Activated T-helper 2 cell treated with anti-CD3 and anti-CD28 coated beads, Interferon-gamma antibody, Interleukin-2, Interleukin-4, amounts not matched to agents 10 μg/mL and 5 μg/mL and 100 μg/mL, durations not matched to agents 14 hours and 24 hours and 36 hours (primary cell): ENCODE data around the gene GRIN2C. TPM values are rescaled to one million over a fixed set of nuclear protein-coding genes. Genes with fewer than 3 reads are reported as not detected.
A peak's percentile ranks its signal among the peaks of the same experiment; 100 is the strongest.
"Not testable (repeated sequence)": the region's sequence is repeated elsewhere in the genome, so short reads cannot be mapped to it uniquely, and the experiment has no call there.

ENCODE experiments used
- DNase-seq: peaks from one replicate; pipeline ENCODE4 v3.0.0; 2021; ENCODE audit warnings: low spot score
- H3K27ac Mint-ChIP-seq: one replicate; pipeline ENCODE4 v1.8.0; 2021; ENCODE audit warnings: mixed read lengths
- H3K27me3 Mint-ChIP-seq: one replicate; pipeline ENCODE4 v1.8.0; 2021; ENCODE audit warnings: low read depth, mixed read lengths
- H3K36me3 Mint-ChIP-seq: one replicate; pipeline ENCODE4 v1.8.0; 2021; ENCODE audit warnings: low read depth, mixed read lengths
- H3K4me1 Mint-ChIP-seq: one replicate; pipeline ENCODE4 v1.8.0; 2021; ENCODE audit warnings: low read depth, mixed read lengths
- H3K4me3 Mint-ChIP-seq: one replicate; pipeline ENCODE4 v1.8.0; 2021; ENCODE audit warnings: low read depth, mild to moderate bottlenecking, moderate library complexity, mixed read lengths
- H3K9me3 Mint-ChIP-seq: one replicate; pipeline ENCODE4 v1.8.0; 2021; ENCODE audit warnings: mixed read lengths
- intact Hi-C: fragments of 100-400 bp; cut with micrococcal nuclease; formaldehyde crosslinking; loops from one replicate; pipeline ENCODE4 v1.15.1; 2023
- total RNA-seq: library from RNA; stranded (reverse); gene quantifications from 2 replicates; pipeline ENCODE4 v1.2.3, GENCODE V29; 2022

Gene GRIN2C
- total RNA-seq, 1 donor from 2014 or later, result 0.14 TPM

DNA sequence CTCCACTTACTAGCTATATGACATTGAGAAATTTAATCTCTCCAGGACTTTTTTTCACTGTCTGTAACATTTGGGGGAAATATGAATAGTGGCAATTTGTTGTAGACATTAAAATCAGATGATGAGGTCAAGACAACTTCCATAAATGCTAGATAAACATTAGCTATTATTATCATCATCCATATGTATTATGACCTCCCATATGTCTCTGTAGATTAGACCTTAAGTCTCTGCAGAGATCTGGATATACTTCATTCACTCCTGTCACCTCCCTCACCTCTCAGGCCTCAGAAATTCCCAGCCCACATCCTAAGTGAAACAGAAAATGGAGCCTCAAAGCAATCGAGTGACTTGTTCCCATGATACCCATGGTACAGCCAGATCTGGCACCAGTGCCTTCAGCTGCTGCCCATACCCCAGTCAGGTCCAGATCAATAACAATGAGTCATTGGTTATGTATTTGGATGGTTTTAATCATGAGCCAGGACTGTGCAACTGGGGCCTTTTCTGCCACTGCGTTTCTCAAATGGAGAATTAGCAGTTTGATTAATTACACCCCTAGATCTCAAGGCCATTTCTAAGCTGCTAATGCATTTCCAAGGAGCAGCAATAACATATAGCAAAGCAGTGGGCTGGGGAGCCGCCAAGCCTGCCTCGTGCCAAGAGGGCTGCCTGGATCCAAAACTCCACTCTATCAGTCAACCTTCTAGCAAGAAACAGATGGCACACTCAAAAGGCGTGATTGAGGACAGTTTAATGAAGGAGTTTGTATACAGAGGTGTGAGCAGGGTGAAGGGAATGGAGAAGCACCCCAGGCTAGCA is 15.7 kb upstream of the GRIN2C start:
- intact Hi-C loops, result loop anchor here (10.0 kb wide), 1 partner anchor 1641 kb away; a partner anchor contains a TSS

DNA sequence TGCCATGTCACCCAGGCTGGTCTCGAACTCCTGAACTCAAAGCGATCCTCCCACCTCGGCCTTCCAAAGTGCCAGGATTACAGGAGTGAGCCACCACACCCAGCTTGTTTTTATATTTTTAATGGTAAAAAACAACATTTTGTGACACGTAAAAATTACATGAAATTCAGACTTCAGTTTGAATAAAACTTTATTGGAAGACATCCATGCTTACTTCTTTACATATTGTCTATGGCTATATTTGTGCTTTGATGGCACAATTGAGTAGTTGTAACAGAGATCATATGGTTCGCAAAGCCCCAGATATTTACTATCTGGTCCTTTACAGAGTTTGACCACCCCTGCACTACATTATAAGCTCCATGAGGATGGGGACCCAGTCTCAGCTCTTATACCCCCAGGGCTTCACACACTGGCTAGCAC is 14.9 kb upstream of the GRIN2C start:
- intact Hi-C loops, result loop anchor here (10.0 kb wide), 1 partner anchor 1640 kb away; a partner anchor contains a TSS
- H3K27me3 Mint-ChIP-seq, result peaks cover 3% of the 10 kb centered on the region
- peaks cover 17% of the 10 kb centered on the region for H3K4me1 Mint-ChIP-seq
- H3K9me3 Mint-ChIP-seq, result no peaks in the 10 kb centered on the region
- no peak for DNase-seq
- H3K27ac Mint-ChIP-seq, result no peak overlapping the region
- H3K4me3 Mint-ChIP-seq, result no peak overlapping the region
- H3K36me3 Mint-ChIP-seq, result peaks cover 4% of the 10 kb centered on the region

More for the DNA sequence above, 15.7 kb upstream of the GRIN2C start:
- no peak for DNase-seq
- Mint-ChIP-seq H3K27me3 (peaks cover 3% of the 10 kb centered on the region), H3K36me3 (peaks cover 4% of the 10 kb centered on the region), H3K9me3 (no peaks in the 10 kb centered on the region), H3K4me1 (peaks cover 17% of the 10 kb centered on the region), H3K4me3 (no peak overlapping the region), H3K27ac (no peak overlapping the region)

DNA sequence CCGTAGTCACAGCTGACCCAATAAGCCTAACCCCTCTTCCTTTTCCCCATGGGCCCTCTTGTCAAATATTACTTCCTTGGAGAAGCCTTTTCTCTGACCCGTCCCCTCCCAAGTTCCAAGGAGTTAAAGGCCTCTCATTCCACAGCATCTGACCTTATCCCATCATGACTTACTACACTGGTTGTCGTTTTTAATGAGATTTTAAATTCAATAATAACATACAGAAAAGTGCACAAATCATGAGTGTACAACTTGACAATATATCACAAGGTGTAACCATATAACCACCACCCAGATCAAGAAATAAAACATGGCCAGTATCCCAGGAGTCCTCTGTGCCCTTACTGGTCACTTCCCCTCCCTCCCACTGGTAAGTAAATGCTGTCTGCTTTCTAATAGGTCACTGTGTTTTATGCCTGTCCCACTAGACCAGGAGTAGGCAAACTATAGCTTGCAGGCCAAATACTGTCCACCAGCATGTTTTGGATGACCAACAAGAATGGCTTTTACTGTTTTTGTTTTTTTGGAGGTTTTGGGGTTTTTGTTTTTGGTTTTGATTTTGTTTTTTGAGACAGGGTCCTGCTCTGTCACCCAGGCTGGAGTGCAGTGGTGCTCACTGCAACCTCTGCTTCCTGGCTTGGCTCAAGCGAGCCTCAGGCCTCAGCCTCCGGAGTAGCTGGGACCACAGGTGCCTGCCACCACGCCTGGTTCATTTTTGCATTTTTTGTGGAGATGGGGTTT is 14.4 kb upstream of the GRIN2C start:
- intact Hi-C loops, result loop anchor here (1.0 to 10.0 kb wide), 2 partner anchors 22 to 1639 kb away; a partner anchor contains a TSS
- Mint-ChIP-seq H3K27me3 (peaks cover 2% of the 10 kb centered on the region), H3K36me3 (peaks cover 4% of the 10 kb centered on the region), H3K9me3 (no peaks in the 10 kb centered on the region), H3K4me3 (peak overlapping the region; percentile 85), H3K27ac (peak overlapping the region; percentile 73), H3K4me1 (peaks cover 17% of the 10 kb centered on the region)
- no peak for DNase-seq

DNA sequence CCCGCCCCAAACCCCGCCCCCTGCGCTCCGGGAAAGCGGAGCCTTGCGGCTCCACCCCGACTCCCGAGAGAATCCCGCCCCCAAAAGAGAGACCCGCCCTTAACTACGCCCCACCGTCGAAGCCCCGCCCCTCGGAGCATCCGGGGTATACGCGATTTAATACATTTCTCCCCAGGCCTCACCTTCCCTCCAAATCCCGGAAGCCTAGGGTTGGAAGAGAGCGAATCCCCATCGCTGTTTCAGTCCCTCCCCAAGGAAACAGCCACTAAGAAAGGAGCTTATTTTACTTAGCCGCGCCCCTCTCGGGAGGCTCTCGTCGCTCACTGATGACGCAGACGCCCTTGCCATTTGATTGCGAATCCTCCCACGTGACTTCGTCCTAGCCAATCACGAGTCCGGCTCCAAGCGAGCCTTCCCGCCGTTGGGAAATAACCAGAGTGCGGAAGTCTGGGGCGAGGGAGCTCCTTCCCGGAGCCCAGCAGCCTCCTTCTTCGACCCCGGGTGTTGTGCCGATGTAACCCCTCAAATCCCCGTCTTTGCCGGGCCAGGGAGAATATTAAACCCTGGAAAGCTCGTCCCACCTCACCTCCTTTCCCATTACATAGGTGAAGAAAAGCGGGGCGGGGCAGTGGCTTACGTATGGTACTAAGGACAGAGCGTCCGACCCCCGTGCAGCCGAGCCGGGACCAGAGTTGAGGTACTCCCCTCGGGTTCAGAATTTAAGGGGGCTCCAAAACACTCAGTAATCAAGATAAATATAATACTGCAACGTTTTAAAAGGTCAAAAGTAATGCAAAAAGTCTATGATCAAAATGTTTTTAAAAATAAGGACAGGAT is 13.6 kb upstream of the GRIN2C start:
- intact Hi-C loops, result loop anchor here (1.0 to 10.0 kb wide), 2 partner anchors 21 to 1638 kb away; a partner anchor contains a TSS
- peak overlapping the region; percentile 85 for H3K4me3 Mint-ChIP-seq
- H3K27ac Mint-ChIP-seq, result peak overlapping the region; percentile 73
- peaks cover 17% of the 10 kb centered on the region for H3K4me1 Mint-ChIP-seq
- peak; percentile 97 for DNase-seq
- no peaks in the 10 kb centered on the region for H3K9me3 Mint-ChIP-seq
- peaks cover 2% of the 10 kb centered on the region for H3K27me3 Mint-ChIP-seq
- peaks cover 4% of the 10 kb centered on the region for H3K36me3 Mint-ChIP-seq

DNA sequence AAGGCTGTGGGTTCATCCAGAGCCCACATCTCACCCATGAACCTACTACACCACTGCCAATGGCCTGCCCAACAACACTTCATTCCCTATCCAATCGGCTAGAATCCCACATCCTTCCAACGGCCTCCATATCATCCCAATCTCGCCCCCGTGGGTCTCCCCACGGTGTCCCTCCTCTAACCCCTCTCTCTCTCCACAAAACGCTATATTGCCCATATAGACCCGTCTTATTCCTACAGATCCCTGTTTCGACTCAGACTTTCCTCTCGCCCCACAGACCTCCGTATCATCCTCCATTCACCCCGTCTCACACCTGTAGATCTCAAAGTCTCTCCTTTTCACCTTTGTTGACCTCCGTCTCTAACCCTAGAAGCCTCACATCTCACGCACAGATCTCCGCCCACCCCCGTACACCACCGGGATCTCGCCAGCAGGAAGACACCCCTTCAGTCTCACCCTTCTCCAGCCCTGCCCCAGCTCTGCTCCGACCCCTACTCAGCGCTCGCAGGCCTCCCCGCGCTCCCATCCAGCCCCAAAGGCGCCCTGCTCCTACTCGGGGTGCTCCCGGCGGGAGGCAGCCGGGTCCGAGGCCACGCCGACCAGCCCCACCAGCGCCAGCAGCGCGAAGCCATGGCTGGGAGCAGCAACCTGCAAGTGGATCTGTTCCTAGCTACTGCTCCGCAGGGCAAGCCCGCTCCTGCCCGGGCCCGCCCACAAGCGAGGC is 12.8 kb upstream of the GRIN2C start, which contains the start of gene FDXR:
Gene FDXR (minus strand): TSS at position 682 of the 724 bp plus-strand sequence. CDS start 50 bp downstream, at position 632.
- intact Hi-C loops, result loop anchor here (1.0 to 10.0 kb wide), 2 partner anchors 20 to 1638 kb away; a partner anchor contains a TSS
- Mint-ChIP-seq H3K4me3 (peak within 1 kb of the TSS; percentile 85), H3K36me3 (peaks cover 4% of the 10 kb centered on the region), H3K27me3 (peaks cover under 1% of the 10 kb centered on the region), H3K9me3 (no peaks in the 10 kb centered on the region), H3K4me1 (peaks cover 17% of the 10 kb centered on the region), H3K27ac (peak within 1 kb of the TSS; percentile 73)
- DNase-seq, result no peak

DNA sequence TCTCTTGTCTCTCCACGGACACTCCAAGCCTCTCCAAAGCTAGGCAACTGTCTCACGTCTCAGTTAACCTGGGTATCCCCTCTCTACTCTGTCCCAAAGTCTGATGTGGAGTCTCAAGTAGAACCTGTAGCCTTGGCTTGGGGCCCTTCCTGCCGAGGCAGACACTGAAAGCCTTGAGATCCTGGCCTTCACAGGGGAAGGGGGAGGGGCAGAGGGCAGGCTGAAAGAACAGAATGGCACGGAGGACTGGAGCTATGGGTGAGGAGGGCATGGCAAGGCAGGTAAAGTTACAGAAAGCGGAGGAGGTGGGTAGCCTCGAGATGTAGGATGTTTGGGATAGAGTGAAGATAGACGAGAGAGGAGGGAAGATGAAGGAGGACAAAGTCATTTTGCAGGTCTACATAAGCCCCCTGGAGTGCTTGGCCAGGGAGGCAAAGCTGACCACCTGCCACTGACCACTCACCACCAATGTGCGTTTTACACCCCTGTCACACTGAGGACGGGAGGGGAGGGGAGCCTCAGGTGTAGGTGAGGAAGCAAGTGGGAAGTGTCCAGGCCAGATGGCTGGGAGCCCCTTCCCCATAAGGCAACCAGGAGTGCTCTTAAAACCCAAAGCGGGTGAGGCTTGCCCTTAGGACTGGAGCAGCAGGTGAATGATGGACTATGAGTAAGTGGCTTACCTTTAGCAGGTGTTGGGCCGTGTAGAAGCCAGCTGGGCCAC is 11.8 kb upstream of the GRIN2C start:
- intact Hi-C loops, result loop anchor here (10.0 kb wide), 1 partner anchor 1637 kb away; a partner anchor contains a TSS

DNA sequence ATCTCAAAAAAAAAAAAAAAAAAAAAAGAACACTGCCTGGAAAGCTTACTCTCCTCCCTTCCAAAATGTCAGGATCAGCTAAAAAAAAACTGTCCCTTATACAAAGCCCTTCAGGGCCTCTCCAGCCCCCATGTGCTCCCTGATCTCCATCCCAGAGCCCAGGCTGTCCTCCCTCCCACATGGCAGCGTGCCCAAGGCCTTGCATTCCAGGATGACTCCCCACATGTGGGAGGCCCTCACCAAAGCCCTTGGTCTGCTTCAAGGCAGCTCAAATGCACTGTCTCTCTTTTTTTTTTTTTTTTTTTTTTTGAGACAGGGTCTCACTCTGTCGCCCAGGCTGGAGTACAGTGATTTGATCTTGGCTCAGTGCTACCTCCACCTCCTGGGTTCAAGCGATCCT is 10.8 kb upstream of the GRIN2C start:
- Mint-ChIP-seq H3K36me3 (peaks cover 4% of the 10 kb centered on the region), H3K4me1 (peaks cover 17% of the 10 kb centered on the region), H3K9me3 (no peaks in the 10 kb centered on the region), H3K27ac (no peak overlapping the region), H3K27me3 (no peaks in the 10 kb centered on the region), H3K4me3 (no peak overlapping the region)
- no peak for DNase-seq
- intact Hi-C loops, result loop anchor here (10.0 kb wide), 1 partner anchor 1636 kb away; a partner anchor contains a TSS

More for the DNA sequence above, 11.8 kb upstream of the GRIN2C start:
- Mint-ChIP-seq H3K36me3 (peaks cover 4% of the 10 kb centered on the region), H3K4me1 (peaks cover 17% of the 10 kb centered on the region), H3K27me3 (no peaks in the 10 kb centered on the region), H3K27ac (no peak overlapping the region), H3K4me3 (peak overlapping the region; percentile 85), H3K9me3 (no peaks in the 10 kb centered on the region)
- no peak for DNase-seq

DNA sequence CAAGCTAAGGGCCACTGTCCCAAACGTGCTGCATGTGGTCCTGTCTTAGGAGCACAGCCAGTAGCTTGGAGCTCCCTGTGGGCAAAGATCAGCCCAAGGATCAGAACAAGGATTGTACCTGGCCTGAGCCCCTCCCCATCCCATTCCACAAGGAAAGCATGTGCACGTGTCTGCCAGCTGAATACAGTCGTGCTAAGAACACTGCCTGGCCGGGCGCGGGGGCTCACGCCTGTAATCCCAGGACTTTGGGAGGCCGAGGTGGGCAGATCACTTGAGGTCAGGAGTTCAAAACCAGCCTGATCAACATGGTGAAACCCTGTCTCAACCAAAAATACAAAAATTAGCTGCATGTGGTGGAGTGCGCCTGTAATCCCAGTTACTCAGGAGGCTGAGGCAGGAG is 10.3 kb upstream of the GRIN2C start:
- DNase-seq, H3K9me3 Mint-ChIP-seq, H3K4me3 Mint-ChIP-seq, H3K36me3 Mint-ChIP-seq, H3K27me3 Mint-ChIP-seq, H3K27ac Mint-ChIP-seq: not testable (repeated sequence)
- peaks cover 17% of the 10 kb centered on the region for H3K4me1 Mint-ChIP-seq
- intact Hi-C loops, result loop anchor here (10.0 kb wide), 1 partner anchor 1635 kb away; a partner anchor contains a TSS

DNA sequence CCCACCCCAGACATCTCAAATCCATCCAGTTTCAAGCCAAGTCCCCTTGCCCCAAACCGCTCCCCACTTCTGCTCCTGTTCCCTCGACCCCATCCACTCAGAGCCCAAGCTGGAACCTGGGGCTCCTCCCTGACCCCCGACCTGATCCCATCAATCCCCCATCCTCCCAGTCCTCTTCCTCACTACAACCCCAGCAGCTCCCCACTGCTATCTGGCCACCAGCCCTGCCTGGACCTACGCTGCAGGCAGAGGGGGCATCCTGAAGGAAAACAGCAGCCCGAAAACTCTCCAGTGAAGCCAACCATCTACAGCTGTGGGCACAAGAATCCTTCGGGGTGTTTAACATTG is 9.2 kb upstream of the GRIN2C start:
- Mint-ChIP-seq H3K4me3 (no peak overlapping the region), H3K4me1 (peaks cover 14% of the 10 kb centered on the region), H3K9me3 (no peaks in the 10 kb centered on the region), H3K27ac (no peak overlapping the region), H3K27me3 (no peaks in the 10 kb centered on the region), H3K36me3 (peaks cover 12% of the 10 kb centered on the region)
- intact Hi-C loops, result no loop called here
- DNase-seq, result no peak

DNA sequence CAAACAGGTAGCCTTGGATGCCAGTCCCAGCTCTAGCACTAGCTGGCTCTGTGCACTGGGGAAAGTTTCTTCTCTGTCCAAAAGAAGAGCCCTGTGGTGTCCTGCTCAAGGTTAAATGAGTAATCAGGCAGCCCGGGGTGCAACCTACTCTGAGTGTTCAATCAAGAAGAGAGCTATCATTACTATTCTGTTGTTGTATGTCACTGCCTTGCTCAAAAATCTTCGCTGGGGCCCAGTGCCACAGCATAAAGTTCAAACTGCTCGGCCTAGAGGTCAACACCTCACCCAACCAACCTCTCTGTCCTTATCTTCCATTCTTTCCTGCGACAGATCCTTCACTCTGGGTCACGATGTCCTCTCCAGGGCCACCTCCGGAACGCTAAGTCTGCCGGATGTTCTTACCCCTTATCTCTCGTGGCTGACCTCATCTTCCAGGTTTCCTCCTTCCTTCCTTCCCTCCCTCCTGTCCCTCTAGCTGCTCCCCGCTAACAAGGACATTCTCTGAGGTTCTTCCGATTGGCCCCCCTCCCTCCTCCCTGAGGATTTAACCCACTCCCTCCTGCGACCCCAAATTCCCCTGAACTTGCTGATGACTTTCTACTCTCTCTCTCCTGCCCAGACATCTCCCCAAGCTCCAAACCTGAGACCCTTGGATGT is 8.7 kb upstream of the GRIN2C start:
- no peak overlapping the region for H3K27ac Mint-ChIP-seq
- no peaks in the 10 kb centered on the region for H3K9me3 Mint-ChIP-seq
- H3K4me3 Mint-ChIP-seq, result no peak overlapping the region
- no peaks in the 10 kb centered on the region for H3K27me3 Mint-ChIP-seq
- DNase-seq, result no peak
- H3K4me1 Mint-ChIP-seq, result peaks cover 11% of the 10 kb centered on the region
- peaks cover 14% of the 10 kb centered on the region for H3K36me3 Mint-ChIP-seq
- intact Hi-C loops, result no loop called here
